Panc1 (cell line): ENCODE measurements around the gene RELA. TPM values are rescaled to one million over a fixed set of nuclear protein-coding genes. Genes with fewer than 3 reads are reported as not detected.

ENCODE experiments used
- ATAC-seq: fragments of 200-7000 bp; cut with Tn5 transposase; 2 replicates; pipeline ENCODE4 v1.9.1; 2020; ENCODE audit warnings: mild to moderate bottlenecking, moderate library complexity
- BruUV-seq: library from RNA; stranded (reverse); fragments of 400-500 nt; replicated peaks from 2 replicates; lab custom pipeline; 2021; lab: Mats Ljungman, UMichigan
- CTCF ChIA-PET: fragments of 300-600 bp; sonication (Branson Sonifier 250); formaldehyde crosslinking; loops from one replicate; lab custom pipeline; 2022; ENCODE audit warnings: antibody characterized with exemption; lab: Charles Lee
- POLR2A ChIA-PET: fragments of 300-600 bp; sonication (Branson Sonifier 250); formaldehyde crosslinking; loops from one replicate; lab custom pipeline; 2022; ENCODE audit warnings: antibody characterized with exemption; lab: Charles Lee
- DNase-seq: peaks from one replicate; pipeline ENCODE4 v3.0.0-alpha.2; 2010; ENCODE audit warnings: low read depth, low spot score
- H3K27ac ChIP-seq: 2 replicates; pipeline ENCODE4 v1.5.1; 2011; ENCODE audit warnings: mild to moderate bottlenecking, low read length, inconsistent platforms
- H3K27me3 ChIP-seq: fragments of 200-500 bp; sonication (Bioruptor generic); 2 replicates; pipeline ENCODE4 v1.6.0; 2014; ENCODE audit warnings: low read length, inconsistent platforms; ENCODE audit not compliant: control insufficient read depth, insufficient read depth
- H3K36me3 ChIP-seq: fragments of 200-500 bp; sonication (Bioruptor generic); 2 replicates; pipeline ENCODE4 v1.5.1; 2014; ENCODE audit warnings: inconsistent platforms, mild to moderate bottlenecking, low read length, moderate library complexity; ENCODE audit not compliant: control insufficient read depth, insufficient read depth
- H3K4me1 ChIP-seq: 2 replicates; pipeline ENCODE4 v1.5.1; 2011; ENCODE audit warnings: inconsistent platforms, mild to moderate bottlenecking, low read length, moderate library complexity; ENCODE audit not compliant: control insufficient read depth, insufficient read depth
- H3K4me3 ChIP-seq, 2 experiments: 2 replicates each; pipeline ENCODE4 v1.5.1; 2011 to 2012; ENCODE audit warnings: low read depth in 2 of 2, low read length in 2 of 2, mild to moderate bottlenecking in 2 of 2, inconsistent platforms in 1 of 2, moderate library complexity in 1 of 2
- H3K9me3 ChIP-seq: fragments of 200-500 bp; sonication (Bioruptor generic); 2 replicates; pipeline ENCODE4 v1.5.1; 2014; ENCODE audit warnings: low read depth, mild to moderate bottlenecking, inconsistent platforms, low read length, moderate library complexity; ENCODE audit not compliant: control insufficient read depth, insufficient read depth
- POLR2AphosphoS5 ChIP-seq: IDR thresholded peaks from 2 replicates; pipeline ENCODE4 v1.6.1; 2012; ENCODE audit warnings: mild to moderate bottlenecking, low read depth, low read length, moderate library complexity
- REST ChIP-seq, 2 experiments: IDR thresholded peaks; 2 replicates each; pipeline ENCODE4 v1.6.1; 2011 to 2012; ENCODE audit warnings: low read depth in 2 of 2, control low read depth in 1 of 2, low read length in 1 of 2, mild to moderate bottlenecking in 1 of 2, moderate library complexity in 1 of 2; ENCODE audit not compliant: insufficient read depth in 1 of 2
- SIN3A ChIP-seq: IDR thresholded peaks from 2 replicates; pipeline ENCODE4 v1.6.1; 2012; ENCODE audit warnings: low read depth, mild to moderate bottlenecking, low read length, moderate library complexity, borderline replicate concordance; ENCODE audit not compliant: insufficient read depth
- TCF7L2 ChIP-seq: IDR thresholded peaks from 2 replicates; pipeline ENCODE4 v1.6.1; 2011; ENCODE audit warnings: mild to moderate bottlenecking, low read depth, low read length, inconsistent platforms
- in situ Hi-C: cut with HindIII; loops from 2 replicates; pipeline ENCODE4 v1.10.0; 2016; ENCODE audit warnings: low sequenced_read_pairs, low pct_unique_long_range_greater_than_20kb
- intact Hi-C: fragments of 100-400 bp; cut with micrococcal nuclease; formaldehyde crosslinking; loops from one replicate; pipeline ENCODE4 v1.10.0; 2022; ENCODE audit not compliant: unreplicated experiment
- total RNA-seq: library from RNA; stranded (reverse); gene quantifications from one replicate; pipeline ENCODE4 v1.2.1, GENCODE V29; 2021; ENCODE audit not compliant: unreplicated experiment
- TF ChIP-seq, protein P1 (sequence below): fragments of 450-650 bp; IDR thresholded peaks from 2 replicates; pipeline ENCODE4 v1.5.1; 2017; ENCODE audit warnings: mild to moderate bottlenecking

RELA gene
- total RNA-seq, 1 experiment from 2014 or later = 141 TPM

- ChIA-PET POLR2A (no interaction called here), CTCF (no interaction called here)
- ATAC-seq (no peak), DNase-seq (no peak)
- intact Hi-C loops (no loop called here), in situ Hi-C loops (no loop called here)
- Histone ChIP-seq H3K9me3 (no peaks in the 10 kb centered on the region), H3K4me3 (no peak overlapping the region), H3K4me1 (peaks cover 11% of the 10 kb centered on the region), H3K27ac (no peak overlapping the region), H3K27me3 (no peaks in the 10 kb centered on the region), H3K36me3 (peaks cover 19% of the 10 kb centered on the region)
- no TSS peak for BruUV-seq
- TF ChIP-seq, protein P1, sequence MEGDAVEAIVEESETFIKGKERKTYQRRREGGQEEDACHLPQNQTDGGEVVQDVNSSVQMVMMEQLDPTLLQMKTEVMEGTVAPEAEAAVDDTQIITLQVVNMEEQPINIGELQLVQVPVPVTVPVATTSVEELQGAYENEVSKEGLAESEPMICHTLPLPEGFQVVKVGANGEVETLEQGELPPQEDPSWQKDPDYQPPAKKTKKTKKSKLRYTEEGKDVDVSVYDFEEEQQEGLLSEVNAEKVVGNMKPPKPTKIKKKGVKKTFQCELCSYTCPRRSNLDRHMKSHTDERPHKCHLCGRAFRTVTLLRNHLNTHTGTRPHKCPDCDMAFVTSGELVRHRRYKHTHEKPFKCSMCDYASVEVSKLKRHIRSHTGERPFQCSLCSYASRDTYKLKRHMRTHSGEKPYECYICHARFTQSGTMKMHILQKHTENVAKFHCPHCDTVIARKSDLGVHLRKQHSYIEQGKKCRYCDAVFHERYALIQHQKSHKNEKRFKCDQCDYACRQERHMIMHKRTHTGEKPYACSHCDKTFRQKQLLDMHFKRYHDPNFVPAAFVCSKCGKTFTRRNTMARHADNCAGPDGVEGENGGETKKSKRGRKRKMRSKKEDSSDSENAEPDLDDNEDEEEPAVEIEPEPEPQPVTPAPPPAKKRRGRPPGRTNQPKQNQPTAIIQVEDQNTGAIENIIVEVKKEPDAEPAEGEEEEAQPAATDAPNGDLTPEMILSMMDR = no peak
- no peak for TF ChIP-seq SIN3A
- TF ChIP-seq TCF7L2 = no peak
- TF ChIP-seq POLR2AphosphoS5 = no peak
- TF ChIP-seq REST (IDR thresholded peaks at IDR 0.05; ENCODE audit: insufficient read depth in 1 of 2, low read depth in 2 of 2, low read length in 1 of 2) = no peak
Observed at GRCh38 chr11:65621460-65621859, 41.3 kb downstream of the RELA start.

DNA sequence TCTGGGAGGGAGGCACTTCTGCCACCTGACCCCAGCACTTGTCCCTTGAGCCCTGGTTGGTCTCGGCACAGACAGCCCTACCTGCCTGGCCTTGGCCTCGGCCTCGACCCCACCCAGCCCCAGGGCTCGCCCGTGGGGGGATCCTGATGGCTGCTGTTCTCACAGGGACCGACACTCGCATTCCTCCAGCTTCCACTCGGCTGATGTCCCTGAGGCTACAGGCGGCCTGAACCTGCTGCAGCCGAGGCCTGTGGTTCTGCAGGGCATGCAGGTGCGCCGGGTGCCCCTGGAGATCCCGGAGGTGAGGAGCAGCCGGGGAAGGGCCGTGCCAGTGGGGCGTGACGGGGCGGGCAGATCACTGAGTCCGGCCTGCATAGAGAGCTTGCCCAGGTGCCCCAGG is 42.0 kb downstream of the RELA start:
- H3K27ac ChIP-seq = no peak overlapping the region
- no peak for TF ChIP-seq SIN3A
- TF ChIP-seq TCF7L2 = no peak
- TF ChIP-seq, protein P1 = no peak
- no peak for TF ChIP-seq REST (IDR thresholded peaks at IDR 0.05; ENCODE audit: insufficient read depth in 1 of 2, low read depth in 2 of 2, low read length in 1 of 2)
- TF ChIP-seq POLR2AphosphoS5 = no peak
- ATAC-seq = no peak
- no TSS peak for BruUV-seq
- no peak overlapping the region for H3K4me3 ChIP-seq
- peaks cover 11% of the 10 kb centered on the region for H3K4me1 ChIP-seq
- intact Hi-C loops (no loop called here), in situ Hi-C loops (no loop called here)
- ChIA-PET CTCF (no interaction called here), POLR2A (no interaction called here)
- H3K36me3 ChIP-seq = peaks cover 19% of the 10 kb centered on the region
- H3K27me3 ChIP-seq = no peaks in the 10 kb centered on the region
- no peaks in the 10 kb centered on the region for H3K9me3 ChIP-seq
- DNase-seq = no peak
